ENCODE measurements around the gene HNRNPUL2.
"Not testable (repeated sequence)": the region's sequence is repeated elsewhere in the genome, so short reads cannot be mapped to it uniquely, and the experiment has no call there.

Gene HNRNPUL2

DNA sequence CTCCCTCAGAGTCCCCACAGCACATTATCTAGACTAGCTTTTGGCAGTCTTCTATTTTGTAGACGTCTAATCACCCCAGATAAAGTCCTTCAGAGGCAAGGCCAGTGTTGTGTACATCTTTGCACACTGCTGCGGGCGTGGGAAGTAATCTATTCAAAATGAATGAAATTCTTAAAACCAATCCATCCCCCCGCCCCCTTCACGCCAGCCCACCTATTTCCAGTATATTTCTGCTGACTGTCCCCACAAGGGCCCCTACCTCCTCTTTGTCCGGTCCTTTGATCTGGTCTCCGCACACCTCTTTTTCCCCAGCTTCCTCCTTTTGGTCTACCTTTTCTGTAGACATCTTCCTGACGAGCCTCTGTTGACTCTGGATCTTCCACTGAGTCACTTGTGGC is 20.4 kb downstream of the HNRNPUL2 start:
- TF ChIP-seq, protein P1, sequence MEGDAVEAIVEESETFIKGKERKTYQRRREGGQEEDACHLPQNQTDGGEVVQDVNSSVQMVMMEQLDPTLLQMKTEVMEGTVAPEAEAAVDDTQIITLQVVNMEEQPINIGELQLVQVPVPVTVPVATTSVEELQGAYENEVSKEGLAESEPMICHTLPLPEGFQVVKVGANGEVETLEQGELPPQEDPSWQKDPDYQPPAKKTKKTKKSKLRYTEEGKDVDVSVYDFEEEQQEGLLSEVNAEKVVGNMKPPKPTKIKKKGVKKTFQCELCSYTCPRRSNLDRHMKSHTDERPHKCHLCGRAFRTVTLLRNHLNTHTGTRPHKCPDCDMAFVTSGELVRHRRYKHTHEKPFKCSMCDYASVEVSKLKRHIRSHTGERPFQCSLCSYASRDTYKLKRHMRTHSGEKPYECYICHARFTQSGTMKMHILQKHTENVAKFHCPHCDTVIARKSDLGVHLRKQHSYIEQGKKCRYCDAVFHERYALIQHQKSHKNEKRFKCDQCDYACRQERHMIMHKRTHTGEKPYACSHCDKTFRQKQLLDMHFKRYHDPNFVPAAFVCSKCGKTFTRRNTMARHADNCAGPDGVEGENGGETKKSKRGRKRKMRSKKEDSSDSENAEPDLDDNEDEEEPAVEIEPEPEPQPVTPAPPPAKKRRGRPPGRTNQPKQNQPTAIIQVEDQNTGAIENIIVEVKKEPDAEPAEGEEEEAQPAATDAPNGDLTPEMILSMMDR (IDR thresholded peaks at IDR 0.05; ENCODE audit: control extremely low read depth, extremely low read depth, low read depth, missing control alignments) = no peak
- DNase-seq (ENCODE audit: extremely low spot score) = no peak
- ChIA-PET POLR2A (interaction anchor here (0.9 to 1.9 kb wide), 2 partner anchors 41 to 134 kb away, joined by 6 to 17 read pairs; partner anchors contain the start of genes C11orf98 and CSKMT), CTCF (interaction anchor here (1.2 to 9.1 kb wide), 9 partner anchors 9 to 243 kb away, joined by 3 to 79 read pairs (median 4); partner anchors contain the start of gene INTS5)

DNA sequence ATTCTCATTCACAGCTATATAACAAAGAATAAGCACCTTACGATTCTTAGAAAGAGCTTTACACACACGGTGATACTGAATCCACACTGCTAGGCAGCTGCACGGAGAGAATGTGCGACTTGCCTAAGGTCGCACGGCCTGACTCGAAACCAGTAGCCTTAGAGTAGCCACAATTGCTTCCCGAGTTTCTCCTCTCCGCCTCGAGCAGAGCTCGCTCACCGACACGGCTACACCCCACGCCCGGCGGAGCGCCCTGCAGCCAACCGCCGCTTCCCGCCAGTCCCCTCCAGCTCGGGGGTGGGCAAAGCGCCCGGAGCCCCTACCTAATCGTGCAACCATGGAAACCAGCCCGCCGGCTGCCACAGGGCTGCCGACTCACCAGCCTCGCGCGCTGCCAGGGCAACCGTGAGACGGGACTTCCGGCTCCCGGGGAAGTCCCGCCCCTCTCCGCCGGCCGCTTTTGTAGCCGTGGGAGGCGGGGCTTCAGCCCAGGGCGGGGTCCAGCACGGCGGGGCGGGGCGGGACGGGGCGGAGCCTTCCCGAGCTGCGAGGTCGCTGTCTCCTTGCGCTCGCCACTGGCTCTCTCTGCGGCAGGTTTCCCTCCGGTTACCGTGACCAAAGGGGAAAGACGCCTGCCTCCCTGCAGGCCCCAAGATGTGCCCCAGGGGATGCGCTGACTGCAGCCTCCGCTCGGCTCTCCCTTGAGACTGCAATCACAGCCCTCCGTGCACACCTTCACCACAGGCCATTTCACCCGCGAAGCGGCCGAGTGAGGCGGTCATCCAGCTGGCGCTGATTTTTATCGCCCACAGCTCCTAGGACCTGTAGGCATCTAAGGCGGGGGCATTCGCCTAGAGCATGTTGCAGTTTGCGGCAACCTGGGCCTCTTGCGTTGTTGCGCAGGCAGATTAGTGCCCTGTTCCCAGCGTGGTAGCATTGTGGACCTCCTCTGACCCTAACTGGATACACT is 21.1 kb downstream of the HNRNPUL2 start:
- ChIA-PET CTCF (interaction anchor here (0.8 to 9.1 kb wide), 13 partner anchors 10 to 242 kb away, joined by 3 to 79 read pairs (median 4); partner anchors contain the start of genes C11orf98, CSKMT, INTS5 and LRRN4CL), POLR2A (interaction anchor here (0.5 to 1.9 kb wide), 7 partner anchors 41 to 135 kb away, joined by 3 to 17 read pairs (median 4); partner anchors contain the start of genes C11orf98, CSKMT and EEF1G)
- peak; percentile 96 for DNase-seq (ENCODE audit: extremely low spot score)
- TF ChIP-seq, protein P1 (IDR thresholded peaks at IDR 0.05; ENCODE audit: control extremely low read depth, extremely low read depth, low read depth, missing control alignments) = no peak

DNA sequence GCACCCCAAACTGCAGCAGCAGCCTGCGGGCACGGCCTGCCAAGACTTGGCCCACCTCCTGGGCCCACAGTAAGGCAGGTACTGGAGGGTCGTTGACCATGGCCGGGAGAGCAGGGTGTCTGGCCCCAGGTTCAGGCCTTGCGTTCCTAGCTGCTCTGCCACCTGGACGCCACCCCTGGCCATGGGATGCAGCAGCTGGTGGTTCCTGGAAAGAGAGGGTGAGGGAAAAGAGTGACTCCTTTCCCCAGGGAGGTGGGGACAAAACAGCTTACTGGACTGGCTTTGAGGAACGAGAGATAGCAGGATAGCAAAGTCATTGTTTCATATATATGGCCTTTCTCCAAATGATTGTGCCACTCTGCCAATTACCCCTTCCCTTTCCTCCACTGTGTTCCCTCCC is 21.8 kb downstream of the HNRNPUL2 start:
- CTCF ChIA-PET = interaction anchor here (0.8 to 9.1 kb wide), 10 partner anchors 11 to 242 kb away, joined by 3 to 79 read pairs (median 4); partner anchors contain the start of genes C11orf98, CSKMT, LRRN4CL and TUT1
- no peak for DNase-seq (ENCODE audit: extremely low spot score)
- POLR2A ChIA-PET = interaction anchor here (0.5 to 1.9 kb wide), 5 partner anchors 40 to 131 kb away, joined by 3 to 17 read pairs (median 4); partner anchors contain the start of genes C11orf98, CSKMT and EEF1G
- TF ChIP-seq, protein P1 (IDR thresholded peaks at IDR 0.05; ENCODE audit: control extremely low read depth, extremely low read depth, low read depth, missing control alignments) = no peak

DNA sequence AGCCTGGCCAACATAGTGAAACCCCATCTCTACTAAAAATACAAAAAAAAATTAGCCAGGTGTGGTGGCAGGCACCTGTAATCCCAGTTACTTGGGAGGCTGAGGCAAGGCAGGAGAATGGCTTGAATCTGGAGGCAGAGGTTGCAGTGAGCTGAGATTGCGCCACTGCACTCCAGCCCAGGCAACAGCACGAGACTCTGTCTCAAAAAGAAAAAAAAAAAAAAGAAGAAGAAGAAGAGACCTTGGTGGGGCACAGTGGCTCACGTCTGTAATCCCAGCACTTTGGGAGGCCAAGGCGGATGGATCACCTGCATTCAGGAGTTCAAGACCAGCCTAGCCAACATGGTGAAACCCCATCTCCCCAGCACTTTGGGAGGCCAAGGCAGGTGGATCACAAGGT is 23.3 kb downstream of the HNRNPUL2 start:
- CTCF ChIA-PET = interaction anchor here (1.1 to 9.1 kb wide), 6 partner anchors 10 to 279 kb away, joined by 3 to 79 read pairs (median 6); partner anchors contain the start of genes EML3 and TAF6L
- POLR2A ChIA-PET; DNase-seq (ENCODE audit: extremely low spot score): not testable (repeated sequence)

DNA sequence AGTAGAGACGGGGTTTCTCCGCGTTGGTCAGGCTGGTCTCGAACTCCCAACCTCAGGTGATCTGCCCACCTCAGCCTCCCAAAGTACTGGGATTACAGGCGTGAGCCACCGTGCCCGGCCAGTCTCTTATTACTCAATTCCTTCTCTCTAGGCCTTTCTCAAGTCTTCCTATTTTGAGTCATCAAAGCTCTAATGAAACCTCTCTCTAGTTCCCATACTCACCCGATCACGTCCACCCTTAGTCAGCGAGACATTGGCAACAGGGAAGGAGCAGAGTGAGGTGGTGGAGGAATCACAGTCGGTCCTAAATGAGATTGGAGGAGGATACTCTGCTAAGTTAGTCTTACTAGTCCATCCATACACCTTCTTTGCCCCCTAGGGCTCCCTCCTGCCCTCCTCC is 25.0 kb downstream of the HNRNPUL2 start:
- TF ChIP-seq, protein P1 (IDR thresholded peaks at IDR 0.05; ENCODE audit: control extremely low read depth, extremely low read depth, low read depth, missing control alignments) = no peak
- CTCF ChIA-PET = interaction anchor here (0.8 to 9.1 kb wide), 8 partner anchors 8 to 278 kb away, joined by 3 to 79 read pairs (median 4); partner anchors contain the start of genes LBHD1 and UQCC3
- POLR2A ChIA-PET = no interaction called here
- DNase-seq (ENCODE audit: extremely low spot score) = no peak

DNA sequence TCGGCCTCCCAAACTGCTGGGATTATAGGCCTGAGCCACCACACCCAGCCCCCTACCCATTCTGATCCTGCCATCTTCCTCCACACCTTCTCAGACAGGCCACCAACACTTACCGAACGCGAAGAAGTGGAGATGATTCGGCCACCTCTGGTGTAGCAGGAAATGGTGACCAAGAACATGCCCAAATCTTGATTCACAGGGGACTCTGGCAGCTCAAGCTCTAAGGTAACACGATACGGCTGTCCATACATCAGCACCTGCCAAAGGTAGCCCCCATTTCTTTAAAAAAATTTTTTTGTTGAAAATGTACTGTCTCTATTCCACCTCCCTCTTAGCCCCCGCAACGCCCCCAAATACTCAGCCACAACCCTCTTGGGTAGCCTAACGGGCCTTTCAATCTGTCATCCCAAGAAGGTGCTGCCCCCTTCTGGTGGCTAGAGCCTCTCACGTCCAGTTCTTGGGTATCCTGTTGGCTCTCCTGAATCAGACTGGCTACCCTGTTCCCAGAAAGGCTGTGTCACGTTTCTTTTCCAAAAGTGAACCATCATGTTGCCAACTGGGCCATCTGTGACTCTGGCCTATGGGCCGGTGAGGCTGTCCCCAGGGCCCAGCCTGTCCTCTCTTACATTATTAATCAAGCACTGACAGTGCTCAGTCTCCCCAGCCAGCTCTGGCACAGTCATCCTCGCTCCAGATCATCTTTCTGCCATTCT is 32.6 kb downstream of the HNRNPUL2 start:
- TF ChIP-seq, protein P1 (IDR thresholded peaks at IDR 0.05; ENCODE audit: control extremely low read depth, extremely low read depth, low read depth, missing control alignments) = peak; percentile 84
- DNase-seq (ENCODE audit: extremely low spot score) = peak; percentile 82
- POLR2A ChIA-PET = interaction anchor here (1.0 kb wide), 1 partner anchor 23 kb away, joined by 3 read pairs; the partner anchor contains the start of gene UQCC3
- CTCF ChIA-PET = interaction anchor here (0.7 to 7.0 kb wide), 36 partner anchors 11 to 300 kb away, joined by 3 to 79 read pairs (median 4); partner anchors contain the start of genes B3GAT3, BSCL2, C11orf98 and CSKMT

DNA sequence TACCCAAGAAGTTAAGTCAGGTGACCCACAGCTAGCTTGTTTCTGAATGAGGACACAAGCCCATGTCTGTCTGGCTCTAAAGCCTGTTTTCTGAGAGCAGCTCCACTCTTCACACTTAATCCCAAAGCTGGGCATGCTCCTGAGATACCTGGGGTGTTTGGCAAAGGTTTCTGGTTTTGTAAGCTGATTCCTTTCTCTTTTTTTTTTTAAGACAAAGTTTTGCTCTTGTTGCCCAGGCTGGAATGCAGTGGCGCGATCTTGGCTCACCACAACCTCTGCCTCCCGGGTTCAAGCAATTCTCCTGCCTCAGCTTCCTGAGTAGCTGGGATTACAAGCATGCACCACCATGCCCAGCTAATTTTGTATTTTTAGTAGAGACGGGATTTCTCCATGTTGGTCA is 33.6 kb downstream of the HNRNPUL2 start:
- CTCF ChIA-PET = interaction anchor here (0.8 to 7.0 kb wide), 25 partner anchors 10 to 299 kb away, joined by 3 to 79 read pairs (median 6); partner anchors contain the start of genes B3GAT3, BSCL2, GNG3 and LBHD1
- not testable (repeated sequence) for DNase-seq (ENCODE audit: extremely low spot score)
- POLR2A ChIA-PET = interaction anchor here (0.6 to 1.0 kb wide), 2 partner anchors 22 to 27 kb away, joined by 3 to 4 read pairs; partner anchors contain the start of gene UQCC3
